ENCODE data around the gene FAM111A.

Gene FAM111A

DNA sequence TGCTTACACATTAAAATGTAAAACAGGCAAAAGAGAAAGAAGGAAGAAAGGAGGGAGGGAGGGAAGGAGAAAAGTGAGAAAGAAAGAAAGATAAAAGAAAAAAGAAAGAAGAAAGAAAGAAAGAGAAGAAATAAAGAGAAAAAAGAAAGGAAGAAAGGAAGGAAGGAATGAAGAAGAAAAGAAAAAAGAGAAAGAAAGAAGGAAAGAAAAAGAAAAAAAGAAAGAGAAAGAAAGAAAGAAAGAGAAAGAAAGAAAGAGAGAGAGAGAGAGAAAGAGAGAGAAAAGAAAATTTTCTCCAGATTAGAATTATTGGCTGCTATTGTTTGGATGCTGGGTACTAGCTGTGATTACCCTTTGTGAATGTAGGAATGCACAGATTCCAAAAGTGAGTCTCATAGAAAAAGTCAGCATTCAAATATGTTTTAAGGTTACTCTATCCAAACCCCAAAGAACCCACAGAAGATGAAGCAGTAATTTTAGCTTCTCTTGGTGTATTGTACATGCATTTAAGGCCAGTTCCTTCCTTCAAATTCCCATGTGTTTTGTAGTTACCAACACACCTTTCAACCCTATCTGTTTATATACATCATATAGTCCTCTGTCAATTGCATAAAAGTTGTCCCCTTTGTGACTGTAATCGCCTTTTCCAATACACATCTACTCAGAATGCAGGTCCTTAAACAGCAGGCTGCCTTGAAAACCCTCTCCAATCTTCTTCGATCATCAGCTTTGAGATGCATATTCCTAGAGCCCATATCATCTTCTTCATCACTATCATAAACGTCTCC lies 789 bp upstream of the FAM111A start:
- DNase-seq (ENCODE audit: extremely low read depth in 1 of 2, low read depth in 1 of 2), result no peak

DNA sequence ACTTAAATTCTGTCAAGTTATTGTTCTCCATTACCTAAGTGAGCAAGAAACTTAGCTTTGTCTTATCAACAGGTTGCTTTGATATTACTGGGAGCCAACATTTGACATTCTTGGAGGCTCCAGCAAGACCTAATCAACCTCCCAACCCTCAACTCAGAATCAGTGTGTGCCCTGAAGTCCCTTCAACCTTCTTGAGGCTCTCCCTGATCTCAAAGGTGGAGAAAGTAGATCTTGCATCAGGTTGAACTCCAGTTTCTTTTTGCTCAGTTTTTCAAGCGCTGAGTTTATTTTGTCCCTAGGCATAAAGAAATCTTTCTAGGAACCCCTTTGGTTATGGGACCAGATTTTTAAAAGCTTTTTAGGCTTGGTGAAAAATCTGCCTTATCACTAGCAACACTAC lies 1.4 kb downstream of the FAM111A start:
- no peak for DNase-seq (ENCODE audit: extremely low read depth in 1 of 2, low read depth in 1 of 2)

DNA sequence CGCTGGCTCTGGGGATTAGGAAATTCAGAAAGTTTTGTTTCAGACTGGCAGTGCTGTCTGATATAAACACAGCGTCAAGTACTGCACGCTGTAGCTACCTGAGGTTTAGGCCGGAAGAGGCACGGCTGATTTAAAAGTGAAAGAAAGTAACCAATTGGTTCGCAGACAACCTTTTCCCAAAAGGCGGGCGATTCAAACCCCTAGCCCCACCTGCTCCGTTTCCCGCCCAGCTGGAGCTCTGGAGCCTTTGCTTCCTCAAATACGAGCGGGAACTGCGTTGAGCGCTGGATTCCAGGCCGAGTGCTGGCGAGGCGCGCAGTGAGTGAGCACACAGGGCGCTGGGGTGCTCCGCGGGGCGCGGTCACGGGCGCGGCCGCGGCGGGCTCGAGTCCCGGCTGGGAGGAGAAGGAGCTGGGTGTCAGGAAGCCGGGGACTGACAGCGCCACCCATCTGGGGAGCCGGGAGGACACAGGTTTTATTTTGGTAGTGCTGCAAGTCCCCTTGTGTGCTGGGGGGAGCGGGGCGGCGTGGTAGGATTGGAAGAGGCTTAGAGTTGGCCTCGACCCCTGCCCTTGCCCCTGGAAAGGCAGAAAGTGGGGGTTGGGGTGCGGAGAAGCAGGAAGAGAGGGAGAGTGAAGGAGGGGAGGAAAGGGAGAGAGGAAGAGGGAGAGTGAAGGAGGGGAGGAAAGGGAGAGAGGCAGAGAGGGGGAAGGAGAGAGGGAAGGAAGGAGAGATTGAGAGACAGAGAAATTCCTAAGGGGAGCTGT lies 2.1 kb downstream of the FAM111A start:
- DNase-seq (ENCODE audit: extremely low read depth in 1 of 2, low read depth in 1 of 2), result peak in 1 of 2 donors; percentile 42

DNA sequence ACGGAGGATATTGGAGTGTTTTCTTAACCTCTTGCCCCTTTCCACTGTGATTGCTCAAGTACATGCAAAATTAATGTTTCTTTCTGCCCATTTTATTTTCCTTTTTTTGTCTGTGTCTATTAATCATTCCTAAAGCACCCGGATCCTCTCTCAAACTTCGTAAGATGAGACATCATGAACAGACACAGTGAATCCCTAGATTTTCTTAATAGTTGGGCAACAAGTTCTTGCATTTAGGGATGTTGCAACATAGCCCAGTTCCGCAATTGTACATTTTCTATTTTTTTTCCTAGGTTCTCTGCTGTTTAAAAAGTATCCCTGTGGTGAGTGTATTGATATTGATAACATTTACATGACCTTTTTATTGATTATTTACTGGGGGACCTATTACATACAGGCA lies 2.9 kb downstream of the FAM111A start:
- no peak for DNase-seq (ENCODE audit: extremely low read depth in 1 of 2, low read depth in 1 of 2)

DNA sequence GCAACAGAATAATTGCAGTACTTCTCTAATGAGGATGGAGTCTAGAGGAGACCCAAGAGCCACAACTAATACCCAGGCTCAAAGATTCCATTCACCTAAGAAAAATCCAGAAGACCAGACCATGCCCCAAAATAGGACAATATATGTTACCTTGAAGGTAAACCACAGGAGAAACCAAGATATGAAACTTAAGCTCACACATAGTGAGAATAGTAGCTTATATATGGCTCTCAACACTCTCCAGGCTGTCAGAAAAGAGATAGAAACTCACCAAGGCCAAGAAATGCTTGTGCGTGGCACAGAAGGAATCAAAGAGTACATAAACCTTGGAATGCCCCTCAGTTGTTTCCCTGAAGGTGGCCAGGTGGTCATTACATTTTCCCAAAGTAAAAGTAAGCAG lies 9.1 kb downstream of the FAM111A start:
- no peak for DNase-seq (ENCODE audit: extremely low read depth in 1 of 2, low read depth in 1 of 2)

DNA sequence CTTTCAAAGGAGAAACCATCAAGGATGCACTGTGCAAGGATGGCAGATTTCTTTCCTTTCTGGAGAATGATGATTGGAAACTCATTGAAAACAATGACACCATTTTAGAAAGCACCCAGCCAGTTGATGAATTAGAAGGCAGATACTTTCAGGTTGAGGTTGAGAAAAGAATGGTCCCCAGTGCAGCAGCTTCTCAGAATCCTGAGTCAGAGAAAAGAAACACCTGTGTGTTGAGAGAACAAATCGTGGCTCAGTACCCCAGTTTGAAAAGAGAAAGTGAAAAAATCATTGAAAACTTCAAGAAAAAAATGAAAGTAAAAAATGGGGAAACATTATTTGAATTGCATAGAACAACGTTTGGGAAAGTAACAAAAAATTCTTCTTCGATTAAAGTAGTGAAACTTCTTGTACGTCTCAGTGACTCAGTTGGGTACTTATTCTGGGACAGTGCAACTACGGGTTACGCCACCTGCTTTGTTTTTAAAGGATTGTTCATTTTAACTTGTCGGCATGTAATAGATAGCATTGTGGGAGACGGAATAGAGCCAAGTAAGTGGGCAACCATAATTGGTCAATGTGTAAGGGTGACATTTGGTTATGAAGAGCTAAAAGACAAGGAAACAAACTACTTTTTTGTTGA lies 9.8 kb downstream of the FAM111A start:
- no peak for DNase-seq (ENCODE audit: extremely low read depth in 1 of 2, low read depth in 1 of 2)

DNA sequence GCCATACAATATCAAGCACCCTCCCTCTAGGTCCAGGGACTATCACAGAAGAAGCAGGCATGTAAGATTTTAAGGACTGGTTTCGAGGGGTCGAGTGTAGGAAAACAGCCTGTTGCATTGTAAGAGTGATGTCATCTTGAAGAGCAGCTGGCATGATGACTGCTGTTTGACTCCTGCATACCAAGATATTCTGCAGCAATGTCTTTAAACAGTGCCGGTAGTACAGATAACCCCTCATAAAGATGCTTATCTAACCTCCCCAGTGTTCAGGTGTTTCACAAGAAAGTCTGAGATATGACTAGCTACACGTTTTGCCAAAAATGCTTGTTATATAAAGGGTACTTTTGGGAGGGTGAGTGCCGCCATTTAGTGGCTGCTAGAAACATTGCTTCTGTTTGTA lies 12.0 kb downstream of the FAM111A start:
- no peak for DNase-seq (ENCODE audit: extremely low read depth in 1 of 2, low read depth in 1 of 2)

DNA sequence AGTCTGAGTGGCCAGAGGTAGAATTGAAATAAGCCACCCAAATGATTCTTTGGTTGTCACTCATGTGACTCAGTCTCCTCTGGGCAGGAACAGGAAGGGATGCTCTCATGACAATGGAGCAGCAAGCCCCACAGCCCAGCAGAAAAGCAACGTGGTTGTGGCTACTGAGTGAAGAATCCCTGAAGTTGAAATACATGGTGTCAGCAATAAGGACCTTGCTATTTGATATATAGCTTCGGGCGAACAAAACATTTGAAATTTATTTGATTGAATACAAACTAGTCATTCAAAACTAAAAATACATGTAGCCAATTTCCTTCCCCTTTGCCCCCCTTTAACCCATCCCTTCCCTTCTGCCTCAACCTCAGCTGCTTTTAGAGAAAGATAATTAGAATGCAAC lies 14.8 kb downstream of the FAM111A start:
- DNase-seq (ENCODE audit: extremely low read depth in 1 of 2, low read depth in 1 of 2), result no peak

DNA sequence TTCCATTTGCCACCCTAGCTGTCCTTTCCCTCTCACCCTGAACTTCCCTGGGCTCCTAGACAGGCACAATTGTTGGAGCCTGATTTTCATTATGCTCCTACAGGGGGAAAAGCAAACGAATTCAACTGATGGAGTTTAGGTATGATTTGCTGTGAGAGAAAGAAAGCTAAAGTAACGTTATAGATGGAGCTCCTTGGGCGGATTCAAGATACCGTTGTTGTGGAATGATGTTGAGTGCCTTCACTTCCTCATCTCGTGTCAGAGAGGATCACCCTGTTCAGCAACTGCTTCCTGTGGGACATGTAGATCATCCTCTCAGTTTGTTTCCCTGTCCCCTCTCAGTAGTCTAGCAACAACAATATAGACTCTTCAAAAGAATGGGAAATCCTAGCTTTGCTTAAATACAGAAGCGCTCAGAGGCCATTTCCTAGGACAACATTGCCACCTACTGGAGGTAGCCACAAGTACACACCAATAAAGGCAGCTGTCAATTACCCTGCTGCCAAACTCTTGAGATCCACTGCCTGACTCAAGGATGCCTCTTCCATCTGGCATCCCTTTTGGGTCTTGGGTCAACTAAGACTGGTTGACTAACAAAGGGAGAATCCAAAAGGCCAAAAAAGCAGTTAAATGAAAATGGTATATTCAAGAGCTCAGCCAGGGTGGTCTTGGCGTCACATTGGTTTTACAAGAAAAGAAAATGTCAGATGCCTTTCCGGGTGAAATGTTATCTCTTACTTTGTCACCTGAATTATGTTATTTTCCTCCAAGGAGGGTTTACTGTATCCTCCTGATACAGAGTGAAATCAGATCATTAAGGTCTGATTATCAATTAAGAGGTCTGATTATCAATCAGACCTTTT lies 15.8 kb downstream of the FAM111A start:
- peak in 1 of 2 donors; percentile 32 for DNase-seq (ENCODE audit: extremely low read depth in 1 of 2, low read depth in 1 of 2)

DNA sequence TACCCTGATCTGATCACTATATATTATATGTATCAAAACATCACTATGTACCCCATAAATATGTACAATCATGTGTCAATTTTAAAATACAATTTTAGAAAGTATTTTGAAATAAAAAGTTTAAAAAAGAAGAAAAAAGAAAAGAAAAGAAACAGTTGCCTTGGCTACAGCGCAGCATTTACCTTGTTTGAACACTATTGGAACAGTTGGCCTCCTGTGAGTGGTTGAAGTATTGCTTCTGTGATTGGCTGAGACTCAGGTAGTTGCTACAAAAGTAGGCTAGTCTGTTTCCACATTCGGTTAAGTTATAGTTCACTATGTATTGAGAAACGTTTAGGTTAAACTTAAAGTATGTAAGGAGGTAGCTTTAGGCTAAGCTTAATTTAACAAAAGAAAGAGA lies 21.4 kb downstream of the FAM111A start:
- no peak for DNase-seq (ENCODE audit: extremely low read depth in 1 of 2, low read depth in 1 of 2)

DNA sequence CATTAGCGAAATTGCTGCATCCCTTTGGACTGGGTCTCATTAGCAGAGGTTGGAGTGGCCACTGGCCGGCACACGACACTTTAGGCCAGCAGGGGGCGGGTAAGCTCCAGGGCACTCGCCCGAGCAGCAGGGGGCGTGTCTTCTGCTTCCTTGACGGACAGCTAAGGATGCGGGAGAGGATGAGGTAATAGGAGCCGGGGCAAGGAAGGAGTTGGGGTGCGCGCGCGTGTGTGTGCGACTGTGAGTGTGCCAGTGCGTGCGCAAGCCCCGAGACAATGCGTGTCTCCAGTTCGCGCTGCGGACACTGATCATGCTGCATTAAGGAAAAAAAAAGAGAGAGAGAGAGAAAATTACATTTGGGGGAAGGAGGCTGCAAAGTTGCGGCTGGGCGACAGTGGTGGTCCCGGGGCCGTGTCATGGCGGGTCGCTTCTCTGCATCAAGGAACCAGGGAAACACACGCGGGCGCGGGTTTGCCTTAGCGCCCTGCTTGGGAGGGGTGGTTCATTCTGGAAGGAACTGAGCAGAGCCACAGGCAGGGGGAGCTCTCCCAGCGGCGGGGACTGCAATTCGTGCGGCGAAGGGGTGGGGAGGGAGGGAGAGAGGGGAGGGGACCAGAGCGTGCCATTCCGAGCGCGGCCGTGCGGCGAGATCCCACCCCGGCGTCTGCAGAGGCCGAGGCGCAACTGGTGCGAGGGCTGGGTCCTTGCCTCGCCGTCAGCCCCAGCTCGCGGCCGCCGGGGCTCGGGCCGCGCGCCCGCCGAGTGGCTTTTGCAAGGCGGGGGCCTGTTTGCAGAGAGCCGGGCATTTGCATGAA lies 29.1 kb downstream of the FAM111A start, which contains the start of gene DTX4:
TSS of gene DTX4 (plus strand) at position 625 of the 815 bp plus-strand sequence. CDS start 464 bp downstream, outside the sequence.
- DNase-seq (ENCODE audit: extremely low read depth in 1 of 2, low read depth in 1 of 2), result peak; percentile 76 to 81

DNA sequence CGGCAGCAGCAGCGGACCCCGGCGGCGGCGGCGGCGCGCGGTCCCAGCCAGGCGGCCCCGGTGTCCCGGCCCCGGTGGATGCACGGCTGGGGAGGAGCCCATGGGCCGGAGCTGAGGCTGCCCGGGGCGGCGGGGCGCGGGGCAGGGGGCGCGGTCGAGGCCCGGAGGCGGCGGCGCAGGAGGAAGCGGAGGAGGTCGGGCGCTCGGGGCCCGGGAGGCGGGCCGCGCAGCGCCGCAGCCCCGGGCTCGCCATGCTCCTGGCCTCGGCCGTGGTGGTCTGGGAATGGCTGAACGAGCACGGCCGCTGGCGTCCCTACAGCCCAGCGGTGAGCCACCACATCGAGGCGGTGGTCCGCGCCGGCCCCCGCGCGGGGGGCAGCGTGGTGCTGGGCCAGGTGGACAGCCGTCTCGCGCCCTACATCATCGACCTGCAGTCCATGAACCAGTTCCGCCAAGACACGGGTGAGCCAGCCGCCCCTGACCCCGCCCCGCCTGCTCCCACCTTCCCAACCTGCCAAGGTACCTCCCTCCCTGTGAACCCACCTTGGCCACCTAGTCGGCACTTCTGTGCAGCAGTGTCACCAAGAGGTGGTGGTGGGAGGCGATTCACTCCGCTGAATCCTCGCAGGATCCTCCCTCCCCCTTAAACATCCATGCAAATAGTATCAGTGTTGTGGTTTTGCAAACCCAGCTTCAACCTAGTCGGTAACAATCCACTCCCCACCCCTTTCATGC lies 29.9 kb downstream of the FAM111A start:
- no peak for DNase-seq (ENCODE audit: extremely low read depth in 1 of 2, low read depth in 1 of 2)

DNA sequence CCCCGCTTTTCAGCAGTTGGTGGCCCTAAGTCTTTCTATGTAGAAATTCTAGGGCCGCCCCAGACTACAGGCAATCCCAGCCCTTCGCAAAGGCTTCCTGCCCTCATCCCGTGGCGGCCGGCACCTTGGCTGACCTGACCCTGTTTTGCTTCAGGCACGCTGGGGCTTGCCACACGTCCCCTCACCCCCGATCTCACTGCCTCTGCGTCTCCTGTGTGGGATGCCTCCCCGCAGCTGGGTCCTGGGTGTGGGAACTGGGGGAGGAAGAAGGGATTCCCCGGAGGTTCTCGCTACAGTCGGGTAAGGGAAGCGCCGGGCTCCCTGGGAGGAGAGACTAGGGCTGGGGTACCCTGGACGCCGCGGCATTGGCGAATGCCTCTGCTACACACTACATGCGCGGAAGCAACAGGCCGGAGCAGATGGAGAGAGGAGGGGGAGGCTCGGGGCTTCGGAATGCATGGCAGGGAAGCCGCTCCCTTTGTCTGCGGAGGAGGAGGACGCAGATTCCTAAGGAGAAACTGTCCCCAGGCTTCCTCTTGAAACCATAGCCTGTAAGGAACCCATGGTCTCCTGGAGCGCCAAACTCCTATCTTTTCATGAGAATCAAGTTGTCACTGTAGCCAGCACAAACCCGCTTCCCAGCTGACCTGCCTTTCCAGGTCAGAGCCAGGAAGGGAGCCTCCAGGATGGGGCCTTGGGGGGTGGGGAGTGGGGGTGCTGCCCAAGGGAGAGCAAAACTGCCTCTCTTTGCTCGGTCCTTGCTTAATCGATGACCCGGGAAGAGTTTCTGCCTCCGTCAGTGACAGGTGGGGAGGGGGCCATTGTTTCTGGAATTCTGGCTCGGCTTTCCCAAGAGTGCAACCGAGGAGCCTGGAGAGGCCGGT lies 30.7 kb downstream of the FAM111A start:
- DNase-seq (ENCODE audit: extremely low read depth in 1 of 2, low read depth in 1 of 2), result no peak

DNA sequence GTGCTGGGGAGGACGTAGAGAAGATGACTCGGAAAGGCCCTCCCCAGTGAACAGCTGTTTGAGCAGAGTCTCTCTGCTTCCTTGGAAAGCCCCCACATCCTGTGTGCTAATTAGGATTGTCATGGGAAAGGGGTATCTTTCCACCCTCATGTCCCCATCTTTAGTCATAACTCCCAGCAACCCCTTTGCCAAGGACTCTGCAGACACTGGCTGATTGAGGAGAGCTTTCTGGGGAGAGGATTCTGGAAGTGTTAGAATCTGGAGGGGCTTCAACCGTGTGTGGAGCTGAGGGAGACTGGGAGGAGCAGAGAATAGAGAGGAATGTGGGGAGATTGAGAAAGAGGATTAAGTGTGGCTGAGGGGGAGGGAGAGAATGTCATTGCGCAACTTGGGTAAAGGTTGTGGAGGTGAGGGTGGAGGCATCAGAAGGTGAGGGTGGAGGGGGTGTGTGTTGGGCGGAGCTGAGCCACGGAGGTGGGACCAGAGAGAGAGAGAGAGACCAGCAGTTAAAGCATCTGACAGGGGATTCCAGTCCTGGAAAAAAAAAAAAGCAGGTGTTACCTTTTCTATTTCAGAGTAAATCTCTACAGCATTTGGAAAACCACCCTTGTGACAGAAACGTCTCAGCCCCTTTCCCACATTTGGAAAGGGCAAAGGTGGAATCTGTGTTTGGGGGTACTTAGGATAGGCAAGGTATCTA lies 31.5 kb downstream of the FAM111A start:
- DNase-seq (ENCODE audit: extremely low read depth in 1 of 2, low read depth in 1 of 2), result no peak

DNA sequence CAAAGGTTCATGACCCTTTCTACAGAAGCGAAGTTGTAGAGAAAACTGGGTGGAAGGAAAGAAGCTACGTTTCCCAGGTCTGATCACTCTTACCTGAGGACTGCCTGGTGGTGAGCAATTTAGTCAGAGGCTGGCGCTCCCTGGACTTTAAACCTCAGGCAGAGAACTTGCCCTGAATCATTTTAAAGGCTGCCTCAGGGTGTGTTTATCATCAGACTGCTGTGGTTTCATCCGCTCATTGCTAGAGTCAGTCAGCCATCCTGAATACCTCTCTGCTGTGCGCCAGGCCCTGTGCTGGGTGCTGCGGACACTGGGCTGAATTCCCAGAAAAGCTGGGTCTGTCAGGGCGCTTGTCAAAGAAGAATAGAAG lies 32.0 kb downstream of the FAM111A start:
- DNase-seq (ENCODE audit: extremely low read depth in 1 of 2, low read depth in 1 of 2), result no peak

DNA sequence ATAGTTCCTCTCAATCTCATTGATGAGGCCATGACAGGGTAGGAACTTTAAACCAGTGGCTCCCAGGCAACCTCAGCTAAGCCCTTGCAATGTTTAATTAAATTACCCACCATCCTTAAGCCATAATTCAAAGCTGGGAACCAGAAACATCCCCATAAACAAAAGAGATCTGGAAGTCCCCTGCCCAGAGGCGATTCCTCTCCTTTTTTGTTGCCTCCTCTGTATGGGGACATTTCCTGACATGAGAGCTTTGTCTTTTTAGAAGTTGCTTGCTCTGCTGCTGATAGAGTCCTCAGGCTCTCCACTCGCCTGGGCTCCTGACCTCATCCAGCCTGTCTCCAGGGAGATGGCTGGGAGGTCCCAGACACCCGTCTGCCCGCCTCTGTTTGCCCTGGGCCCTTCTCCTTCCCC lies 32.4 kb downstream of the FAM111A start:
- DNase-seq (ENCODE audit: extremely low read depth in 1 of 2, low read depth in 1 of 2), result no peak

DNA sequence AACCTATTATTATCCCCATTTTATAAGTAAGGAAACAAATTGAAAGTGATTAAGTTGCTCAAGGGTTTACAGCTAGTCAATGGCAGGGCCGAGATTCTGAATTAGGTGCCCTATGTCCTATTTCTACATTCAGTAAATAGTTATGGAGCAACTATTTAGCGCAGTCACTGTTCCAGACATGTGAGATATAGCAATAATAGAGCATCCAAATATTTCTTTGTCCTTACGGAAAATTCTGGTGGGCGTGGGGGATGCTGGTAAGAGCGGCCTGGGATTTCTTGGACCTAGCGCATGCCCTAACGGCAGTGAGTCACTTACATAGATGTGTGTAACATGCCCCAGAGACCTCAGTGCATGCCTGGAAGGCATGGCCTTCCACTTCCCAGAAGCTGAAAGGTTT lies 33.7 kb downstream of the FAM111A start:
- DNase-seq (ENCODE audit: extremely low read depth in 1 of 2, low read depth in 1 of 2), result no peak

DNA sequence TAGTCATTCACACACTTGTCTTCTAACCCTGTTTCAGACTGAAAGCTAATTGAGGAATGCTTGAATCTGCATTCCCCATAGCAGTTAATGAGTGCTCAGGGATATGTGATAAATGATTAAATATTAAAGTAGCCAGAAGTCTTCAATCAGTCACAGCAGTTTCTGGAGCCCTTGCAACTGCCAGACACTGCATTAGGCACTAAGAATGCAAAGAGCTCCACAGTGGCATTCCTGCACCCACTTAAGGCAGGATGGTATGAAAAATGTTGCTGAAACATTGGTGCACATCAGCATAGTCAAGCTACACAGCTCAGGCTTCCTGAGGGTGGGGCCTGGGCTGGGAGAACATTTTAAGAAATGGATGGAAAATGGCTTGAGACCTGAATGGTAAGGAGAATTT lies 35.7 kb downstream of the FAM111A start:
- DNase-seq (ENCODE audit: extremely low read depth in 1 of 2, low read depth in 1 of 2), result no peak
